PC-9 (cell line): ENCODE results near the gene CST5.

Experiments used
- CTCF ChIP-seq: fragments of 200-600 bp; sonication (generic); conservative IDR thresholded peaks from 2 replicates; pipeline ENCODE4 v1.6.1; 2017; ENCODE audit warnings: mixed run types, antibody characterized with exemption, mild to moderate bottlenecking, moderate library complexity
- EZH2 ChIP-seq: fragments of 200-600 bp; sonication (generic); IDR thresholded peaks from 2 replicates; pipeline ENCODE4 v1.8.0; 2017; ENCODE audit warnings: antibody characterized with exemption, low read depth

GRCh38 chr20:23926526-23926880, 47.0 kb upstream of the CST5 start:
- TF ChIP-seq CTCF (no peak), EZH2 (no peak)
